GM23338 (cell line): ENCODE results near the gene NPY.

ENCODE experiments used
- CREB1 ChIP-seq: fragments of 250-450 bp; sonication (Bioruptor Pico); IDR thresholded peaks from 2 replicates; pipeline ENCODE4 v1.5.0; 2020; ENCODE audit warnings: low read depth, mild to moderate bottlenecking, moderate library complexity
- CTCF ChIP-seq, 2 experiments: fragments of 200-600 bp in 1 of 2; sonication (generic) in 1 of 2; conservative IDR thresholded peaks; 2 replicates each; pipeline versions ENCODE4 v1.5.1 to v1.6.1; 2016 to 2017; ENCODE audit warnings: antibody characterized with exemption in 2 of 2, low read depth in 2 of 2, mild to moderate bottlenecking in 2 of 2, moderate library complexity in 1 of 2
- EZH2 ChIP-seq: fragments of 200-600 bp; sonication (generic); IDR thresholded peaks from one replicate; pipeline ENCODE4 v1.8.0; 2017; ENCODE audit warnings: antibody characterized with exemption, mild to moderate bottlenecking, low read depth; ENCODE audit not compliant: unreplicated experiment
- POLR2AphosphoS5 ChIP-seq: IDR thresholded peaks from 2 replicates; pipeline ENCODE4 v1.6.1; 2016; ENCODE audit warnings: antibody characterized with exemption, low read depth
- REST ChIP-seq: IDR thresholded peaks from one replicate; pipeline ENCODE4 v1.6.1; 2018; ENCODE audit warnings: antibody characterized with exemption; ENCODE audit not compliant: unreplicated experiment
- ZNF331 ChIP-seq: fragments of 250-450 bp; sonication (Bioruptor Pico); IDR thresholded peaks from 2 replicates; pipeline ENCODE4 v1.5.0; 2020; ENCODE audit warnings: low read depth, mild to moderate bottlenecking, moderate library complexity
- ZNF462 ChIP-seq: fragments of 250-450 bp; sonication (Bioruptor Pico); IDR thresholded peaks from 2 replicates; pipeline ENCODE4 v1.5.0; 2020; ENCODE audit warnings: mild to moderate bottlenecking, moderate library complexity

- TF ChIP-seq CREB1: no peak
- no peak for TF ChIP-seq CTCF (conservative IDR thresholded peaks at IDR 0.05; ENCODE audit: low read depth in 2 of 2)
- no peak for TF ChIP-seq REST
- TF ChIP-seq POLR2AphosphoS5: no peak
- TF ChIP-seq EZH2: no peak
- no peak for TF ChIP-seq ZNF462 (CRISPR knock-in tag)
- TF ChIP-seq ZNF331 (CRISPR knock-in tag): no peak
Observed at GRCh38 chr7:24334627-24335026, 50.6 kb downstream of the NPY start.
